GM06990 (cell line): ENCODE data around the gene CYFIP1.

Experiments used
- DNase-seq: peaks from one replicate; pipeline ENCODE4 v3.0.0-alpha.2; 2011; ENCODE audit not compliant: insufficient read length; ENCODE audit errors: extremely low read depth
- H3K27me3 ChIP-seq: replicated peaks from 2 replicates; pipeline ENCODE4 v1.6.0; 2011; ENCODE audit warnings: low read length; ENCODE audit not compliant: control insufficient read depth, insufficient read depth
- H3K36me3 ChIP-seq: 2 replicates; pipeline ENCODE4 v1.5.1; 2011; ENCODE audit warnings: low read length; ENCODE audit not compliant: control insufficient read depth, insufficient read depth
- H3K4me3 ChIP-seq: replicated peaks from 2 replicates; pipeline ENCODE4 v1.5.1; 2011; ENCODE audit warnings: low read depth, mild to moderate bottlenecking, control low read depth, low read length
- TF ChIP-seq, protein P1 (sequence below): IDR thresholded peaks from 2 replicates; pipeline ENCODE4 v1.5.1; 2011; ENCODE audit warnings: low read length, control low read depth, mild to moderate bottlenecking, inconsistent platforms; ENCODE audit not compliant: insufficient read depth, poor library complexity, severe bottlenecking

Gene CYFIP1

DNA sequence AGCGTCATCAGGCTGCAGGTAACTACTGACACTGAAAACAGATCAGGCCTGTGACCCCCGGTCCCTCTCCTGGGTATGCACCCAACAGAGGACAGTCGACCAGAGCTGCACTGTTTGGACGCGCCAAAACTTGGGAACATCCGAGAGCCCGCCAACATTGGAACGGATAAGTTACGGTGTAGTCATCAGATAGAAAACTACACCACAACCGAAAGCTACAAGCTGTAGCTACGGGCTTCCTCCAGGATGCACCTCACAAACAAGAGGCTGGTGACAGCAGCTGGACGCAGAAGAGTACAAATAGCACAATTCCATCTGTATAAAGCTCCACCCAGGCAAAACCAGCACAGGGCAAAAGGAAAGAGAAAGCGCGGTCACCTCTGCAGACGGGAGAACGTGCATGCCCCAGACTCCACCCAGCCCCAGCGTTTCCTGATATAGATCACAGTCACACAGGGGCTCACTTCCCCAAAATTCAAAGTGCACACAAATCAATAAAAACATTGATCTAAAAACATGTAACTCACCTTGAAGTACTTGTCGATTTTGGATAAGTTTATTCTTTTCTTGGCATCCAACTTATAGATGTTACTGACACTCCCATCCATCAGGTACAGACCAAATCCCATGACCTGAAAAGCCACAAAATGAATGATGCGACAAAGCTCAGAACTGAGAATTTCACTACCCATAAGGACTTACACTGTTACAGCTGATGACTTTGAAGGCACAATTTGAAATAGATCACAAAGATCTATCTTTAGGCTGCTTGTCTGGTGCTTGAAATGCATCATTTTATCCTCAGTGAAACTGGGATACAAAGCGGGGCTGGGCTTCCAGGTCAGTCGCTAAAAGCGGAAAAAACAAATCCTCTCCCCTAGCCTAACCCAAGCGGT, 43.3 kb downstream of the CYFIP1 start:
- peak; percentile 35 for DNase-seq

GRCh38 chr15:22933641-22934061, 46.5 kb downstream of the CYFIP1 start:
- H3K4me3 ChIP-seq, result no peak overlapping the region
- H3K27me3 ChIP-seq, result no peaks in the 10 kb centered on the region
- H3K36me3 ChIP-seq, result peaks cover 5% of the 10 kb centered on the region
- TF ChIP-seq, protein P1, sequence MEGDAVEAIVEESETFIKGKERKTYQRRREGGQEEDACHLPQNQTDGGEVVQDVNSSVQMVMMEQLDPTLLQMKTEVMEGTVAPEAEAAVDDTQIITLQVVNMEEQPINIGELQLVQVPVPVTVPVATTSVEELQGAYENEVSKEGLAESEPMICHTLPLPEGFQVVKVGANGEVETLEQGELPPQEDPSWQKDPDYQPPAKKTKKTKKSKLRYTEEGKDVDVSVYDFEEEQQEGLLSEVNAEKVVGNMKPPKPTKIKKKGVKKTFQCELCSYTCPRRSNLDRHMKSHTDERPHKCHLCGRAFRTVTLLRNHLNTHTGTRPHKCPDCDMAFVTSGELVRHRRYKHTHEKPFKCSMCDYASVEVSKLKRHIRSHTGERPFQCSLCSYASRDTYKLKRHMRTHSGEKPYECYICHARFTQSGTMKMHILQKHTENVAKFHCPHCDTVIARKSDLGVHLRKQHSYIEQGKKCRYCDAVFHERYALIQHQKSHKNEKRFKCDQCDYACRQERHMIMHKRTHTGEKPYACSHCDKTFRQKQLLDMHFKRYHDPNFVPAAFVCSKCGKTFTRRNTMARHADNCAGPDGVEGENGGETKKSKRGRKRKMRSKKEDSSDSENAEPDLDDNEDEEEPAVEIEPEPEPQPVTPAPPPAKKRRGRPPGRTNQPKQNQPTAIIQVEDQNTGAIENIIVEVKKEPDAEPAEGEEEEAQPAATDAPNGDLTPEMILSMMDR, result no peak
- DNase-seq, result no peak

More for the DNA sequence above, 43.3 kb downstream of the CYFIP1 start:
- H3K27me3 ChIP-seq, result no peaks in the 10 kb centered on the region
- H3K4me3 ChIP-seq, result no peak overlapping the region
- TF ChIP-seq, protein P1, result no peak
- H3K36me3 ChIP-seq, result peaks cover 4% of the 10 kb centered on the region; the same call in 1 of the 2 replicates

DNA sequence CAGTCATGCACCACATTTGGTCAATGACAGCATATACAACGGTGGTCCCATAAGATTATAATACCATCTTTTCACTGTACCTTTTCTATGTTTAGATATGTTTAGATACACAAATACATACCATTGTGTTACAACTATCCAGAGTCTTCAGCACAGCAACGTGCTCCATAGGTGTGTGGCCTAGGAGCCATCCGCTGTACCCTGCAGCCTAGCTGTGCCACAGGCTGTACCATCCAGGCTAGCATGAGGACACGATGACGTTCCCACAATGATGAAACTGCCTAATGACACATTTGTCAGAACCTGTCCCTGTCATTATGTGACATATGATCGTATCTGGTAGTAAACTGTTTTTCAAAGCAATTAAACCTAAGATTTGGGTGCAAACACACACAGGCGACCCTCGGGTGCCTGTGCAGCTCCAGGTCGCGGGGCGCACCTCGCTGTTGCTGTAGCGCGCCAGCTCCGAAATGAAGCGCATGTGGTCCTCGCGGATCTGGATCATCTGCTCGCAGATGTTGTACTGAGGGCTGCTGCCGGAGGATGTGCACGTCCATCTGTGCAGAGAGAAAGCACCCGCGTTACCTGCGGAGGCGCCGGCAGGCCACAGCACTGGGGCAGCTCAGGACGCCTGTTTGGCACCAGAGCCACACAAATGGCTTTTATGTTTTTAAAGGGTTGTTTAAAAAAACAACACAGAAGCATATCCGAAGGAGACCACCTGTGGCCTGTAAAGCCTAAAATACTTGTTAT, 48.2 kb downstream of the CYFIP1 start:
- Histone ChIP-seq H3K36me3 (peaks cover 5% of the 10 kb centered on the region), H3K4me3 (no peak overlapping the region), H3K27me3 (no peaks in the 10 kb centered on the region)
- TF ChIP-seq, protein P1, result no peak
- DNase-seq, result no peak

DNA sequence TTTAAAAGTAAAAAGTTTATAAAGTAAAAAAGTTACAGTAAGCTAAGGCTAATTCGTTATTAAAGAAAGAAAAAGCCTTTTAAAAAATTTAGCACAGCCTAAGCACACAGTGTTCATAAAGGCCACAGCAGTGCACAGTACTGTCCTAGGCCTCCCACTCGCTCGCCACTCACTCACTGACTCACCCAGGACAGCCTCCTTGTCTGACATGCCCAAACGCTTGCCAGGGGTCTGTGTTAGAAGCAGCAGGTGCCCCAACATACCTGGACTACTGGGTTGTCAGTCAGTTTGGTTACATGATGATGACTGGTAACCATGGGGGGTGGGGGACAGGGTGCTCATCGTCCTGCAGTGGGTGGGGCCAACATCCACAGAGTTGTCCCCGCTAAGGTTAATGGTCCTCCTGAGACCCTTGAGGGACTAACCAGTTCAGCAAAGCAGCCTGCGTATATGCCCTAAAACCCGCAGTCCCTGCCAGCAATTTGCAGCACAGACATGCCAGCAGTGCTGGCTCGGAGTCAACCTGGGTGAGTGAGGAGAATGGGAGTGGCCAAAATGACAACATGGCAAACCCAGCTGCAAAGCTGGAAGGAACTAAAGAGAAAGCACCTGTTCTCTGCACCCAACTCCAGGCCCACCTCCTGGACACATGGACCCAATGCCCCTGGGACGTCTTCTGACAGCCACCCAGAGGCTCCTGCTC, 49.2 kb downstream of the CYFIP1 start:
- DNase-seq, result no peak
- TF ChIP-seq, protein P1, result no peak
- H3K27me3 ChIP-seq, result no peaks in the 10 kb centered on the region
- no peak overlapping the region for H3K4me3 ChIP-seq
- peaks cover 4% of the 10 kb centered on the region for H3K36me3 ChIP-seq

DNA sequence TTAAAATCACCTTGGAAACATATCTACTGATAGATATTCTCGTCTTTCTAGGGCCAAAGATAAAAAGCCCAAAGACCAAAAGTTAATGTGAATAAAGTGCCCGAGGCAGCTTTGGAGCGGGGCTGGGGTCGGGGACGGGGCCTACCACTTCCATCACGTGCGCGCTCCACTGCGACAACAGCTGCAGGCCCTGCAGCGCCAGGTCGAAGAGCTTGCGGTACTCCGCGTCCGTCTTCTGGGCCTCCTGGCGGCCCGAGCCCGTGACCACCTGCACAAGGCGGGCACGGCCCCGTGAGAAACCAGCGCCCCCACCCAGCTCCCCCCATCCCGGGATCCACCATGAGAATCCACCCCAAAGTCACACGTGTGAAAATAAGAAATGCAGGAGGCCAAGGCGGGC, 52.4 kb downstream of the CYFIP1 start:
- Histone ChIP-seq H3K27me3 (no peaks in the 10 kb centered on the region), H3K36me3 (peaks cover 7% of the 10 kb centered on the region), H3K4me3 (no peak overlapping the region)
- TF ChIP-seq, protein P1, result no peak
- no peak for DNase-seq
